ENCODE data around the gene REM1. TPM values are rescaled to one million over a fixed set of nuclear protein-coding genes. Genes with fewer than 3 reads are reported as not detected.

Gene REM1
- total and polyA plus RNA-seq, 2 of the 13 experiments (the other 11 are each of a cell fraction or from before 2014, with no cell fraction given), result not detected

- Histone ChIP-seq H2AFZ (ENCODE audit: low read length) (no peak overlapping the region), H3K4me3 (replicated peaks in 1 of 3; ENCODE audit: insufficient read depth in 1 of 3, low read depth in 2 of 3, low read length in 3 of 3) (0 out of 6 replicates have a peak overlapping the region, but pooled peaks of 1 of the 3 experiments have one; percentile 2), H3K36me3 (replicated peaks in 1 of 2; ENCODE audit: control insufficient read depth in 1 of 2, insufficient read depth in 2 of 2, low read length in 2 of 2) (peaks cover 13 to 41% of the 10 kb centered on the region in 2 experiments), H3K9ac (ENCODE audit: insufficient read depth, low read depth, low read length) (0 out of 2 replicates have a peak overlapping the region, but pooled peaks have one; percentile 97), H3K27me3 (ENCODE audit: control insufficient read depth in 1 of 2, insufficient read depth in 2 of 2, low read length in 2 of 2) (no peaks in the 10 kb centered on the region; a peak in 1 of 5 replicates), H4K20me1 (ENCODE audit: insufficient read depth, low read length) (peaks cover 39% of the 10 kb centered on the region), H3K4me1 (ENCODE audit: insufficient read depth, low read length) (peaks cover 52% of the 10 kb centered on the region), H3K9me3 (ENCODE audit: low read length) (no peaks in the 10 kb centered on the region), H3K4me2 (ENCODE audit: low read depth, low read length) (peak overlapping the region; percentile 95), H3K27ac (ENCODE audit: extremely low read length, insufficient read depth, low read length) (peak overlapping the region; percentile 2), H3K79me2 (ENCODE audit: insufficient read depth, low read length) (peaks cover 68% of the 10 kb centered on the region)
- BruUV-seq (replicated peaks), result no TSS peak
- intact Hi-C loops (cut with micrococcal nuclease; ENCODE audit: unreplicated experiment) (loop anchor here (1.0 to 10.0 kb wide), 2 partner anchors 30 to 97 kb away; a partner anchor contains a TSS), in situ Hi-C loops (cut with HindIII; ENCODE audit: extremely low pct_ligation_motif_present, low pct_unique_long_range_greater_than_20kb) (no loop called here)
- ChIA-PET POLR2A (interaction anchor here (0.7 to 1.6 kb wide), 5 partner anchors 11 to 34 kb away, joined by 3 to 11 read pairs (median 4); a partner anchor contains a TSS), CTCF (ENCODE audit: low intra/inter-chr PET ratio, low total read pairs) (no interaction called here)
- DNase-seq (ENCODE audit: low spot score) (peak; percentile 91), ATAC-seq (peak; percentile 78), FAIRE-seq (peak; percentile 92)
- WGBS (ENCODE audit: low lambda C conversion rate), result 53% methylated on average over 4 of the region's 4 CpGs
- peak; percentile 31; the same call in 1 of the 2 replicates for TF ChIP-seq MAX (IDR thresholded peaks at IDR 0.05)
- TF ChIP-seq ZSCAN21 (CRISPR knock-in tag; IDR thresholded peaks at IDR 0.05; ENCODE audit: borderline replicate concordance), result 0 out of 2 replicates have a peak, but pooled peaks have one; percentile 22
- TF ChIP-seq, protein P1, sequence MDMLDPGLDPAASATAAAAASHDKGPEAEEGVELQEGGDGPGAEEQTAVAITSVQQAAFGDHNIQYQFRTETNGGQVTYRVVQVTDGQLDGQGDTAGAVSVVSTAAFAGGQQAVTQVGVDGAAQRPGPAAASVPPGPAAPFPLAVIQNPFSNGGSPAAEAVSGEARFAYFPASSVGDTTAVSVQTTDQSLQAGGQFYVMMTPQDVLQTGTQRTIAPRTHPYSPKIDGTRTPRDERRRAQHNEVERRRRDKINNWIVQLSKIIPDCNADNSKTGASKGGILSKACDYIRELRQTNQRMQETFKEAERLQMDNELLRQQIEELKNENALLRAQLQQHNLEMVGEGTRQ (IDR thresholded peaks at IDR 0.05; ENCODE audit: low read depth, low read length), result peak; percentile 73
- TF ChIP-seq, protein P1 (CRISPR knock-in tag; IDR thresholded peaks at IDR 0.05; ENCODE audit: borderline replicate concordance), result peak; percentile 80; the same call in 1 of the 2 replicates
- TF ChIP-seq ARID4A (CRISPR knock-in tag; IDR thresholded peaks at IDR 0.05; ENCODE audit: borderline replicate concordance), result peak; percentile 59; the same call in 1 of the 2 replicates
- no peak for TF ChIP-seq SNAPC4 (CRISPR knock-in tag; IDR thresholded peaks at IDR 0.05)
Observed at GRCh38 chr20:31517373-31517772, 42.3 kb downstream of the REM1 start.

All from HepG2 (cell line).